ENCODE results near the gene VENTX.

DNA sequence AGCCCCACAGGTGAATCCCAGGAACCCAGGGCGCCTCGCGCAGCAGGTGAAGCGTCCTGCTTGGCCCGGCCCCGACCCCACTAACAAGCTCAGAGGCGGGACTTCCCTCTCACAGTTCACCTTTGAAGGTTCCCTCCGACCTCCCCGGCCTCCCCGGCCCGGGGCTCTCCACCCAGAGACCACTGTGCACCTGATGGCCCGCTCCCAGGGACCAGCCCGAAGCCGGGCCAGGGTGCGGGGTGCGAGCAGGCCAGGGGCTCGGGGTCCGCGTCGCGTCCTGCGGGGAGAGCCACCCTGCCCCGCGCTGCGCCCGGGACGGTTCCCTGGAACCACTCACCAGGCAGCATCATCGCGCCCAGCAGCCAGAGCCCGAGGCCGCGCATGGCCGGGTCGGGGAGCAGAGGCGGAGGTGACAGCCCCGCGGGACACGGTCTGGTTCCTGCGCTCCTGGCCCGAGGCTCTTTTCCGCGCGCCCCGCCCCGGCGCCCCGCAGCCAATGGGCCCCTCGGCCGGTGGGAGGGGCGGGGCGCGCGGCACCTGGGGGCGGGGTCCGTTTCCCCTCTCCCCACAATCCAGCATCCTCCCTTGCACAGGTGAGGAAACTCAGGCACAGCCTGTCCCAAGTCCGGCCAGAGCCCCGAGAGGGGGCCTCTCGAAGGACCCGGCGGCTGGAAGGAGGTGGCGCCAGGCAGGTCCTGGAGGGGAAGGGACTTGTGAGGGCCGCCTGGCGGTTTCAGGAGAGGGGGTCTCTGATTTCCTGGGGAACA lies 39.0 kb downstream of the VENTX start, which contains the start of gene ADAM8:
- TF ChIP-seq REST (IDR thresholded peaks at IDR 0.05; ENCODE audit: low read depth) (no peak), EP300 (IDR thresholded peaks at IDR 0.05; ENCODE audit: borderline replicate concordance) (no peak)

Measured in Ishikawa (cell line).